NCI-H69 (cell line): ENCODE measurements around the gene DCDC2.
"Not testable (repeated sequence)": the region's sequence is repeated elsewhere in the genome, so short reads cannot be mapped to it uniquely, and the experiment has no call there.

Experiments
- DNase-seq: peaks from one replicate; lab custom pipeline; 2025; lab: John Stamatoyannopoulos, UW

The DCDC2 gene

GRCh38 chr6:24223115-24223919 is 134.5 kb downstream of the DCDC2 start:
- DNase-seq, result peak; percentile 22

GRCh38 chr6:24219670-24220069 is 138.2 kb downstream of the DCDC2 start:
- no peak for DNase-seq

GRCh38 chr6:24214984-24215383 is 142.9 kb downstream of the DCDC2 start:
- DNase-seq, result no peak

- DNase-seq, result no peak
Observed at GRCh38 chr6:24207413-24207812, 150.4 kb downstream of the DCDC2 start.

- DNase-seq, result peak; percentile 83
Observed at GRCh38 chr6:24205020-24205492, 152.8 kb downstream of the DCDC2 start.

- DNase-seq, result not testable (repeated sequence)
Observed at GRCh38 chr6:24204113-24204512, 153.7 kb downstream of the DCDC2 start.

- DNase-seq, result no peak
Observed at GRCh38 chr6:24197892-24198291, 160.0 kb downstream of the DCDC2 start.

- DNase-seq, result peak; percentile 29
Observed at GRCh38 chr6:24195836-24196597, 161.8 kb downstream of the DCDC2 start.

- DNase-seq, result no peak
Observed at GRCh38 chr6:24194978-24195700, 162.7 kb downstream of the DCDC2 start.

- DNase-seq, result no peak
Observed at GRCh38 chr6:24193364-24193763, 164.5 kb downstream of the DCDC2 start.

- no peak for DNase-seq
Observed at GRCh38 chr6:24191346-24191745, 166.5 kb downstream of the DCDC2 start.

- DNase-seq, result peak; percentile 99
Observed at GRCh38 chr6:24188578-24189080, 169.2 kb downstream of the DCDC2 start.

- peak; percentile 79 for DNase-seq
Observed at GRCh38 chr6:24187965-24188577, 169.8 kb downstream of the DCDC2 start.

GRCh38 chr6:24186349-24186748 is 171.5 kb downstream of the DCDC2 start:
- no peak for DNase-seq

GRCh38 chr6:24183584-24183983 is 174.3 kb downstream of the DCDC2 start:
- peak; percentile 16 for DNase-seq

- DNase-seq, result no peak
Observed at GRCh38 chr6:24157886-24158285, 200.0 kb downstream of the DCDC2 start.

GRCh38 chr6:24154121-24154520 is 203.7 kb downstream of the DCDC2 start:
- DNase-seq, result no peak

GRCh38 chr6:24152014-24152413 is 205.8 kb downstream of the DCDC2 start:
- no peak for DNase-seq

GRCh38 chr6:24149836-24150235 is 208.0 kb downstream of the DCDC2 start:
- DNase-seq, result peak; percentile 92

GRCh38 chr6:24149296-24149695 is 208.6 kb downstream of the DCDC2 start:
- peak; percentile 85 for DNase-seq

- DNase-seq, result peak; percentile 52
Observed at GRCh38 chr6:24148684-24149083, 209.2 kb downstream of the DCDC2 start.

- peak; percentile 34 for DNase-seq
Observed at GRCh38 chr6:24148154-24148570, 209.7 kb downstream of the DCDC2 start.
